ENCODE results near the gene APCS.

Gene APCS

GRCh38 chr1:159587461-159587951 lies at the start of gene APCS:
APCS (plus strand) TSS chr1:159587826; CDS start chr1:159587922, 96 bp downstream.
- H3K36me3 ChIP-seq (ENCODE audit: insufficient read depth), result no peaks in the 10 kb centered on the region
- TF ChIP-seq CTCF (conservative IDR thresholded peaks at IDR 0.05; ENCODE audit: low read depth, low read length), result no peak
- no peak within 1 kb of the TSS for H3K4me2 ChIP-seq
- no peak within 1 kb of the TSS for H3K27ac ChIP-seq
- no peaks in the 10 kb centered on the region for H3K27me3 ChIP-seq (ENCODE audit: insufficient read depth, low read depth)
- H3K79me2 ChIP-seq (ENCODE audit: insufficient read depth, low read depth), result no peaks in the 10 kb centered on the region
- no peak within 1 kb of the TSS for H3K4me3 ChIP-seq (IDR thresholded peaks at IDR 0.05; ENCODE audit: insufficient read depth, low read depth, low read length)
- H3K9ac ChIP-seq, result no peak within 1 kb of the TSS
- H4K20me1 ChIP-seq (ENCODE audit: insufficient read depth), result no peaks in the 10 kb centered on the region
- H2AFZ ChIP-seq (ENCODE audit: low read depth), result no peak within 1 kb of the TSS
- no peaks in the 10 kb centered on the region for H3K4me1 ChIP-seq (ENCODE audit: low read depth, poor library complexity, severe bottlenecking)

GRCh38 chr1:159548126-159548525 lies 39.5 kb upstream of the APCS start:
- Histone ChIP-seq H2AFZ (ENCODE audit: low read depth) (no peak overlapping the region), H3K27ac (no peak overlapping the region), H3K79me2 (ENCODE audit: insufficient read depth, low read depth) (no peaks in the 10 kb centered on the region), H3K4me3 (IDR thresholded peaks at IDR 0.05; ENCODE audit: insufficient read depth, low read depth, low read length) (no peak overlapping the region), H3K4me2 (no peak overlapping the region), H3K27me3 (ENCODE audit: insufficient read depth, low read depth) (no peaks in the 10 kb centered on the region), H4K20me1 (ENCODE audit: insufficient read depth) (no peaks in the 10 kb centered on the region), H3K4me1 (ENCODE audit: low read depth, poor library complexity, severe bottlenecking) (no peaks in the 10 kb centered on the region), H3K9ac (no peak overlapping the region), H3K36me3 (ENCODE audit: insufficient read depth) (no peaks in the 10 kb centered on the region)
- no peak for TF ChIP-seq CTCF (conservative IDR thresholded peaks at IDR 0.05; ENCODE audit: low read depth, low read length)

GRCh38 chr1:159554261-159554660 lies 33.4 kb upstream of the APCS start:
- Histone ChIP-seq H3K79me2 (ENCODE audit: insufficient read depth, low read depth) (no peaks in the 10 kb centered on the region), H3K27me3 (ENCODE audit: insufficient read depth, low read depth) (no peaks in the 10 kb centered on the region), H3K27ac (no peak overlapping the region), H3K4me1 (ENCODE audit: low read depth, poor library complexity, severe bottlenecking) (no peaks in the 10 kb centered on the region), H2AFZ (ENCODE audit: low read depth) (no peak overlapping the region), H3K9ac (no peak overlapping the region), H3K4me3 (IDR thresholded peaks at IDR 0.05; ENCODE audit: insufficient read depth, low read depth, low read length) (no peak overlapping the region), H3K36me3 (ENCODE audit: insufficient read depth) (no peaks in the 10 kb centered on the region), H3K4me2 (no peak overlapping the region), H4K20me1 (ENCODE audit: insufficient read depth) (no peaks in the 10 kb centered on the region)
- TF ChIP-seq CTCF (conservative IDR thresholded peaks at IDR 0.05; ENCODE audit: low read depth, low read length), result no peak

GRCh38 chr1:159554696-159555095 lies 32.9 kb upstream of the APCS start:
- H3K27ac ChIP-seq, result no peak overlapping the region
- no peak overlapping the region for H2AFZ ChIP-seq (ENCODE audit: low read depth)
- H3K36me3 ChIP-seq (ENCODE audit: insufficient read depth), result no peaks in the 10 kb centered on the region
- no peaks in the 10 kb centered on the region for H3K79me2 ChIP-seq (ENCODE audit: insufficient read depth, low read depth)
- no peak overlapping the region for H3K4me2 ChIP-seq
- H3K4me1 ChIP-seq (ENCODE audit: low read depth, poor library complexity, severe bottlenecking), result no peaks in the 10 kb centered on the region
- no peak for TF ChIP-seq CTCF (conservative IDR thresholded peaks at IDR 0.05; ENCODE audit: low read depth, low read length)
- H4K20me1 ChIP-seq (ENCODE audit: insufficient read depth), result no peaks in the 10 kb centered on the region
- H3K4me3 ChIP-seq (IDR thresholded peaks at IDR 0.05; ENCODE audit: insufficient read depth, low read depth, low read length), result no peak overlapping the region
- no peak overlapping the region for H3K9ac ChIP-seq
- H3K27me3 ChIP-seq (ENCODE audit: insufficient read depth, low read depth), result no peaks in the 10 kb centered on the region
